D721Med (cell line): Measurements from ENCODE around the gene FBN3.

Source experiments
- DNase-seq: peaks from one replicate; pipeline ENCODE4 v3.0.0; 2011; ENCODE audit warnings: low spot score; ENCODE audit not compliant: insufficient read length
- FAIRE-seq: peaks from 2 replicates; lab custom pipeline; 2011; peaks lifted over from hg19 to GRCh38; lab: Jason Lieb, UNC
- TF ChIP-seq, protein P1 (sequence below): IDR thresholded peaks from 2 replicates; pipeline ENCODE4 v1.5.1; 2012; ENCODE audit warnings: mild to moderate bottlenecking, control low read depth; ENCODE audit not compliant: insufficient read depth; ENCODE audit errors: missing control alignments

FBN3 gene

DNA sequence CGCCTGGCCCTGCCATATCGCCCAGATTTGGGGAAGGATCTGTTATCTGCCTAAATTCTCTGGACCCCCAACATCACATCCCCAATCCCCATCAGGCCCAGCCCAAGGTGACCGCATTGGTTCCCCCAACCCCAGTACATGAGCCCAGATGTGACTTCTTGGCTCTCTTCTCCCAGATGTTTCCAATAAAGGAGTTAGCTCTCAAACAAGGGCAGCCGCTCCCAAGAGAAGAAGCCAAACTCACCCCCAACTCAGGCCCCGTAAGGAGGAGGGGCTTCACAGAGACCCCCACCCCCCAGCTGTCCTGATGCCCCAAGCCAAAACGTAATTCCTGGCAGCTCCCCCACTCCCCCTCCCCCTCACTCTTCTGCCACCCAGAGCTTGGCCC lies 6.9 kb downstream of the FBN3 start:
- TF ChIP-seq, protein P1, sequence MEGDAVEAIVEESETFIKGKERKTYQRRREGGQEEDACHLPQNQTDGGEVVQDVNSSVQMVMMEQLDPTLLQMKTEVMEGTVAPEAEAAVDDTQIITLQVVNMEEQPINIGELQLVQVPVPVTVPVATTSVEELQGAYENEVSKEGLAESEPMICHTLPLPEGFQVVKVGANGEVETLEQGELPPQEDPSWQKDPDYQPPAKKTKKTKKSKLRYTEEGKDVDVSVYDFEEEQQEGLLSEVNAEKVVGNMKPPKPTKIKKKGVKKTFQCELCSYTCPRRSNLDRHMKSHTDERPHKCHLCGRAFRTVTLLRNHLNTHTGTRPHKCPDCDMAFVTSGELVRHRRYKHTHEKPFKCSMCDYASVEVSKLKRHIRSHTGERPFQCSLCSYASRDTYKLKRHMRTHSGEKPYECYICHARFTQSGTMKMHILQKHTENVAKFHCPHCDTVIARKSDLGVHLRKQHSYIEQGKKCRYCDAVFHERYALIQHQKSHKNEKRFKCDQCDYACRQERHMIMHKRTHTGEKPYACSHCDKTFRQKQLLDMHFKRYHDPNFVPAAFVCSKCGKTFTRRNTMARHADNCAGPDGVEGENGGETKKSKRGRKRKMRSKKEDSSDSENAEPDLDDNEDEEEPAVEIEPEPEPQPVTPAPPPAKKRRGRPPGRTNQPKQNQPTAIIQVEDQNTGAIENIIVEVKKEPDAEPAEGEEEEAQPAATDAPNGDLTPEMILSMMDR, result no peak
- DNase-seq (no peak), FAIRE-seq (no peak)

DNA sequence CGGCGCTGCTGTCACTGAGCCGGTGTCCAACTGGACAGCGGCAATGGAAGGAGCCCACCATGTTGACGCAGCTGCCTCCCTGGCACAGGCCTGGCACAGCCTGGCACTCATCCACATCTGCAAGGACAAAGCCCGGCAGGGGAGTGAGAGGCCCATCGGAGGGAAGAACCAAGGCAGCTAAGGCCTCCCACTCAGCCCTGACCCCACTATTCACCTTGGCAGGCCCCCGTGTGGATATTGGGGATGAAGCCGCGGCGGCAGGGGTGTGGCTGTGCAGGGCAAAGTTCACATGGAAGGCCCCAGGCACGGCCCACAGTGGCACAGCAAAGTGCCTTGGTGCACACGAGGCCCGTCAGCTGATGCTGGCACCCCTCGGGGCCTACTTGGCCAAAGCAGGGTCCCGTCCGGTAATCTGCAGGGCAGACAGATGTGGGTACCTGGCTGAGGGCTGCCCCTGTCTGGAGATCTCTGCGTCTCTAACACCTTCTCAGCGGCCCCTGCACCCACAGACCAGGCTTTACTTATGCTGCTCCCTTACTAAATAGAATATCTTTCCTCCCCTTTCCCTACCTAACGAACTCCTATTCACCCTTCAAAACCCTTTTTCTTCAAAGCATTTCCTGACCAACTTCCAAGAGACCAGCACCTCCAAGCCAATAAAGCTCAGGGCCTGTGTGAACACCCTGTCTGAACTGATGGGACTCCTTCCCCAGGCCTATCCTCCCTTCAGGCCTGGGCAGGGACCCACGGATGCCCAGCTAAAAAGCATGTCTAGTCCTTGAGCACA lies 7.5 kb downstream of the FBN3 start:
- FAIRE-seq (no peak), DNase-seq (no peak)
- TF ChIP-seq, protein P1, result no peak

DNA sequence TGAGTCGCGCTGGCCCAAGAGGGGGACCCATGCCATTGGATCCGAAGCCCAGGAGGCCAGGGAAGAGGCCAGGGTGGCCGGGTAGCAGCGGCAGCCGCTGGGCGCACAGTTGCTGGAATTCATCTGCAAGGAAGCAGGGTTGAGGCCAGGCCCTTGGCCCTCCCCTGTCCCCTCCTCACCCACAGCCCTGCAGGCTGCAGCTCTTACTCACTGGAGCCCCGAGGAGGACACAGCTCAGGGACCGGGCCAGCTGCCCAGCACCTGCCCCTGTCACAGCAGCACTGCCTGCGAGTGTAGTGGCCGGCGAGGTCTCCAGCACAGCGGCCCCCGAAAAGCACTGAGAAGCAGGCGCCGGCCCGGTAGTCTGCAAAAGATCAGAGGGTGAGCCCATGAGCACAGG lies 11.2 kb downstream of the FBN3 start:
- no peak for FAIRE-seq
- peak; percentile 14 for DNase-seq
- TF ChIP-seq, protein P1, result no peak

DNA sequence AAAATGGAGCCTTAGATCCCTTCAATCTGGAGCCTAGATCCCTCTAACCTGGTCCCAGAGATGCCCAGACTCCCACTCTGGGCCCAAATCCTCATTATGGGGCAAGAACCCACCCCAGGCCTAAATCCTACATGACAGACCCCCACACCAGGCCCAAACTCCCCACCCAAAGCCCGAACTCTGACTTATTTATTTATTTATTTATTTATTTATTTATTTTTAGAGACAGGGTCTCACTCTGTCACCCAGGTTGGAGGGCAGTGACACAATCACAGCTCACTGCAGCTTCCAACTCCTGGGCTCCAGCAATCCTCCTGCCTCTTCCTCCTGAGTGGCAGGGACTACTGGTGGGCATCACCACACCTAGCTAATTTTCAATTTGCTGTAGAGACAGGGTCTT lies 12.0 kb downstream of the FBN3 start:
- FAIRE-seq, result no peak
- TF ChIP-seq, protein P1, result no peak
- DNase-seq, result peak; percentile 1

DNA sequence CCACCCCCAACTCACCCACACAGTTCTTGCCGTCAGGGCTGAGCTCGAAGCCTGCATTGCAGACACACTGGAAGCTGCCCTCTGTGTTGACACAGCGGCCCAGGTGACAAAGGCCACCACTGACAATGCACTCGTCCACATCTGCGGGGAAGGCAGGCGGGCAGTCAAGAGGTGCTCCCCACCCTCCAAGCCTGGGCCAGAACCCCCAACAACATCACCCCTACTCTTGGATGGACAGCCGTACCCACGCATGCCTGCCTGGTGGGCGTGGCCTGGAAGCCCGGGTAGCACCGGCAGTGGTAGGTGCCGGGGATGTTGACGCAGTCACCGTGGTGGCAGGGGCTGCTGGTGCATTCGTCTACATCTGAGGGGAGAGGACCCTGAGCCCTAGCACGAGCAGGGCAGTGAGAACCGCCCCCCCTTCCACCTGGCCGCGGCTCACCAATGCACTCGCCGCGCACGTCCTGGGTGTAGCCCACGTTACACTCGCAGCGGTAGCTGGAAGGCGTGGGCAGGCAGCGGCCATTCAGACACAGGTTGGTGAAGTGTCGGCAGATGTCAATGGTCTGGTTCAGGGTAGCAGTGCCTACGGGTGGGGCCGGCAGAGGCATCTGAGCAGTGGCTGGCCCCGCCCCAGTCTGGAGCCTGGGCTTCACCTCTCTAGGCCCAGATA lies 13.3 kb downstream of the FBN3 start:
- no peak for DNase-seq
- FAIRE-seq, result no peak
- TF ChIP-seq, protein P1, result no peak

DNA sequence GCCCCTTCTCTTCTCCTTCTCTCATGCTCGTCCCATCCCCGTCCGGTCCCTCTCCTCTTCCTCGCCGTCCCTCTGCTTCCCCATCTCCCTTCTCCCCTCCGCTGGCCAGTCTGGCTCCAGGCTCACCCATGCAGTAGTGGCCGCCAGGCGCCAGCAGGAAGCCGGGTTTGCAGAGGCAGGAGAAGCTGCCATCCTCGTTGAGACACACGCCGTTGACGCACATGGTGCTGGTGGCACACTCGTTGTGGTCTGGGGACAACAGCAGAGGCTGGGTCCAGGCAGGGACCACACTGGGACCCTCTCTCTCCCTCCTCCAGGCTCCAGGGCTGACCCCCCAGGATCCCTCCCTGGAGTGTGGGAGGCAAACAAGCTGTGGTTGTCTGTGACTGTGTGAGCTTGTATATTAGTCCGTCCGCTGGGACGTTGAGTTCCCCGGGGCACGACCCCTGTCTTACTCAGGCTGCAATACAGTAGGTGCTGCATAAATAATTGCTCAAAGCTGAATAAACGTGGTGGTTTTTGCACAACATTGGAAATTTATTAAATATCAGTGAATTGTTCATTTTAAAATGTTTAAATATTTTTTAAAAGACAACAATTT lies 16.4 kb downstream of the FBN3 start:
- TF ChIP-seq, protein P1, result no peak
- DNase-seq (no peak), FAIRE-seq (no peak)
